ENCODE measurements around the gene FLCN. TPM values are rescaled to one million over a fixed set of nuclear protein-coding genes. Genes with fewer than 3 reads are reported as not detected.
"Not testable (repeated sequence)": the region's sequence is repeated elsewhere in the genome, so short reads cannot be mapped to it uniquely, and the experiment has no call there.

Gene FLCN
- total RNA-seq, 2 experiments from 2014 or later: 36.2 to 47.7 TPM

DNA sequence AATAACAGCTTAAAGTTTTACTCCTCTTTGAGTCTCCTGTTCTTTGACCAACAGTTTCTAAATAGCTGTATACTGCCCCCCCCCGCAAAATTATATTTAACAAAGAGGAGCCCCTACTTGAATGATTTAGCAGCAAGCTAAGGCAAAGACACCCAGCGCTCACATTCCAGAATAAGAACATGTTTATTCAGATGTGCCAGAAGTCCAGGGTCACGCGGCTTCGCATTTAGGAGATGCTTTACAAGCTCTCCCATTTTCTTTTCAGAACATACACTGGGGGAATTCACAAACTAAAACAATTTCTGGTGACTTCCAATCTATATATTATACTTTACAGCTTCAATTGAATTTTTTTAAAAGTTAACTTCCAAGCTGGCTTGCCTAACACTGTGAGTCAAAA, 36.1 kb downstream of the FLCN start:
- no peak overlapping the region for H3K4me3 Mint-ChIP-seq

GRCh38 chr17:17200311-17200710, 36.7 kb downstream of the FLCN start:
- ATAC-seq: no peak
- CTCF ChIA-PET: interaction anchor here (1.4 to 1.5 kb wide), 2 partner anchors 9 to 111 kb away, joined by 3 read pairs; no protein-coding TSS in a partner anchor
- H3K27ac Mint-ChIP-seq: no peak overlapping the region

More for the DNA sequence above, 36.1 kb downstream of the FLCN start:
- no peaks in the 10 kb centered on the region for H3K9me3 Mint-ChIP-seq (ENCODE audit: low read depth)
- no peak overlapping the region for H3K27ac Mint-ChIP-seq
- no peak for ATAC-seq
- H3K27me3 Mint-ChIP-seq: no peaks in the 10 kb centered on the region
- CTCF ChIA-PET: interaction anchor here (1.1 to 1.5 kb wide), 3 partner anchors 10 to 114 kb away, joined by 3 read pairs; no protein-coding TSS in a partner anchor
- peaks cover 11% of the 10 kb centered on the region for H3K36me3 Mint-ChIP-seq
- peaks cover 36% of the 10 kb centered on the region for H3K4me1 Mint-ChIP-seq
- no peak for DNase-seq

DNA sequence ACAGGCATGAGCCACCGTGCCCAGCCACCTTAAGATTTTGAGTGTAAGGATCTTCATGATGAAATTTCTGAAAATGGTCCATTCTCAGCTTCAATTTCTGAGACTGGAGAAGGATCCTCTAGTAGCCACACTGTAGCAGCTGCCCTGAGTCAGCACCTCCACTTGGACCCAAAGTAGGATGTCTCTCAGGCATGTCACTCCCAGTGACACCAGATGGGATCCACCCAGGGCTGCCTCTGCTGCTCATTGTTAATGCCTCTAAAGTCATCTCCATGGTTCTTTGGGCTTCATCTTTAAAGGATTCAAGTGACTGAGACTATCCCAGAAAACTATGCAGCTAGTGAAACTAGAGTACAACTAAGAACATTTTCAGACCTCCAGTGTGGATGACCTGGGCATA, 38.7 kb downstream of the FLCN start:
- peaks cover 5% of the 10 kb centered on the region for H3K36me3 Mint-ChIP-seq
- H3K4me1 Mint-ChIP-seq: peaks cover 12% of the 10 kb centered on the region
- no peak overlapping the region for H3K27ac Mint-ChIP-seq
- no peaks in the 10 kb centered on the region for H3K27me3 Mint-ChIP-seq
- H3K9me3 Mint-ChIP-seq (ENCODE audit: low read depth): no peaks in the 10 kb centered on the region
- no peak overlapping the region for H3K4me3 Mint-ChIP-seq
- CTCF ChIA-PET: interaction anchor here (1.3 kb wide), 1 partner anchor 56 kb away, joined by 3 read pairs; no protein-coding TSS in a partner anchor
- DNase-seq: no peak
- ATAC-seq: no peak

More at GRCh38 chr17:17200311-17200710, 36.7 kb downstream of the FLCN start:
- Mint-ChIP-seq H3K9me3 (ENCODE audit: low read depth) (no peaks in the 10 kb centered on the region), H3K4me3 (no peak overlapping the region), H3K36me3 (peaks cover 11% of the 10 kb centered on the region), H3K4me1 (peaks cover 32% of the 10 kb centered on the region), H3K27me3 (no peaks in the 10 kb centered on the region)
- DNase-seq: no peak

- CTCF ChIA-PET: interaction anchor here (1.3 to 1.4 kb wide), 3 partner anchors 52 to 57 kb away, joined by 3 read pairs; no protein-coding TSS in a partner anchor
- no peak for ATAC-seq
Observed at GRCh38 chr17:17196776-17197175, 40.2 kb downstream of the FLCN start.

GRCh38 chr17:17195466-17195865, 41.5 kb downstream of the FLCN start:
- not testable (repeated sequence) for H3K36me3 Mint-ChIP-seq; DNase-seq; H3K4me3 Mint-ChIP-seq; ATAC-seq; H3K9me3 Mint-ChIP-seq (ENCODE audit: low read depth); H3K27ac Mint-ChIP-seq; H3K27me3 Mint-ChIP-seq
- H3K4me1 Mint-ChIP-seq: peaks cover 10% of the 10 kb centered on the region
- CTCF ChIA-PET: interaction anchor here (0.7 kb wide), 1 partner anchor 129 kb away, joined by 3 read pairs; no protein-coding TSS in a partner anchor

More at GRCh38 chr17:17196776-17197175, 40.2 kb downstream of the FLCN start:
- Mint-ChIP-seq H3K27me3 (no peaks in the 10 kb centered on the region), H3K4me3 (no peak overlapping the region), H3K4me1 (peaks cover 10% of the 10 kb centered on the region), H3K36me3 (peaks cover 3% of the 10 kb centered on the region), H3K9me3 (ENCODE audit: low read depth) (no peaks in the 10 kb centered on the region), H3K27ac (no peak overlapping the region)
- no peak for DNase-seq

DNA sequence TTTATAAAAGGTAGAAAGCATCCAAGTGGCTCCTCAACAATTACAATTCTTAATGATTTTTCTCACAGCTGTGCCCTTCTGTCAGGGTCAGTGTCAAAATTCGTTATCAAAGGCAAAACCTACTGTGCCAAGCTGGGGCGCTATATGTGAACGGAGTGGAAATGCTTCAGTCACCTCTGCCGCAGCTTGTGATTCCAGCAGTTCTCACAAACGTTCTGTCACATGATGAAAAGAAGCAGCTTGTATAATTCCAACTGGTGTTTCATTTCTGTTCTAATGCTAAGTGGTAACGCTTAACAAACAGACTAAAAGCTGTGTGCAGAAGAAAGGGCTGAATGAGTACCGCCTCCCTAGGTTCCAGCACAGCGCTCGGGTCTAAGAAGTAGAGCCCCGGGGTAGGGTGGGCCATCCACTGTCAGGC, 45.0 kb downstream of the FLCN start:
- DNase-seq (no peak), ATAC-seq (no peak)
- Mint-ChIP-seq H3K27me3 (no peaks in the 10 kb centered on the region), H3K4me3 (no peak overlapping the region), H3K36me3 (peaks cover 3% of the 10 kb centered on the region), H3K4me1 (peaks cover 3% of the 10 kb centered on the region), H3K9me3 (ENCODE audit: low read depth) (no peaks in the 10 kb centered on the region), H3K27ac (no peak overlapping the region)
- CTCF ChIA-PET: interaction anchor here (1.1 kb wide), 1 partner anchor 50 kb away, joined by 5 read pairs; no protein-coding TSS in a partner anchor

- Mint-ChIP-seq H3K27me3 (no peaks in the 10 kb centered on the region), H3K4me1 (peaks cover 6% of the 10 kb centered on the region), H3K9me3 (ENCODE audit: low read depth) (no peaks in the 10 kb centered on the region), H3K27ac (no peak overlapping the region), H3K36me3 (peaks cover 3% of the 10 kb centered on the region), H3K4me3 (no peak overlapping the region)
- DNase-seq (no peak), ATAC-seq (no peak)
- CTCF ChIA-PET: interaction anchor here (1.1 to 1.6 kb wide), 2 partner anchors 10 to 50 kb away, joined by 3 to 5 read pairs; no protein-coding TSS in a partner anchor
Observed at GRCh38 chr17:17191346-17191792, 45.6 kb downstream of the FLCN start.

GRCh38 chr17:17190188-17190587, 46.8 kb downstream of the FLCN start:
- Mint-ChIP-seq H3K9me3 (ENCODE audit: low read depth) (no peaks in the 10 kb centered on the region), H3K4me1 (peaks cover 17% of the 10 kb centered on the region), H3K27me3 (no peaks in the 10 kb centered on the region), H3K4me3 (no peak overlapping the region), H3K36me3 (peaks cover 10% of the 10 kb centered on the region), H3K27ac (no peak overlapping the region)
- ATAC-seq (no peak), DNase-seq (no peak)
- CTCF ChIA-PET: interaction anchor here (1.0 to 1.6 kb wide), 3 partner anchors 9 to 20 kb away, joined by 3 to 5 read pairs (median 3); no protein-coding TSS in a partner anchor

DNA sequence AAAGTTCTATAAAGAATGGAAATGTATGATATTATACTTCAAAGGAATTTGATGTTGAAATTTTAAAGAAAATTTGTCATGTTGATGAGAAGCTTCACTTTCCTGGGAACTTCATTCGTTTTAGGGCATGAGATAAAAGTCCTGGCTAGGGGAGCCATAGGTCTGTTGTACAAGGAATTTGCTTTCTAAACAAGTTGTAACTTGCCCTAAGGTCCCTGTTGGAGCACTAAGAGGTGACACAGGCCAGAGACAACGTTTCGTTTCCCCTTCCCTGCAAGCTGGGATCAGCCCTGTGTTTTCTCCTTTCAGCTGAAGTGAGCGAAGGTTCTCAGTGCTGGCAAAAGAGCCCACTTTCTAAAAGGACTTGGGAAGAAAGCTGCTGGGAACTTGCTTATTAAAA, 47.4 kb downstream of the FLCN start:
- Mint-ChIP-seq H3K36me3 (peaks cover 15% of the 10 kb centered on the region), H3K27ac (no peak overlapping the region), H3K27me3 (no peaks in the 10 kb centered on the region), H3K4me1 (peaks cover 24% of the 10 kb centered on the region), H3K9me3 (ENCODE audit: low read depth) (no peaks in the 10 kb centered on the region), H3K4me3 (no peak overlapping the region)
- DNase-seq (no peak), ATAC-seq (no peak)
- CTCF ChIA-PET: interaction anchor here (1.0 to 1.2 kb wide), 3 partner anchors 8 to 21 kb away, joined by 3 to 5 read pairs (median 5); no protein-coding TSS in a partner anchor

DNA sequence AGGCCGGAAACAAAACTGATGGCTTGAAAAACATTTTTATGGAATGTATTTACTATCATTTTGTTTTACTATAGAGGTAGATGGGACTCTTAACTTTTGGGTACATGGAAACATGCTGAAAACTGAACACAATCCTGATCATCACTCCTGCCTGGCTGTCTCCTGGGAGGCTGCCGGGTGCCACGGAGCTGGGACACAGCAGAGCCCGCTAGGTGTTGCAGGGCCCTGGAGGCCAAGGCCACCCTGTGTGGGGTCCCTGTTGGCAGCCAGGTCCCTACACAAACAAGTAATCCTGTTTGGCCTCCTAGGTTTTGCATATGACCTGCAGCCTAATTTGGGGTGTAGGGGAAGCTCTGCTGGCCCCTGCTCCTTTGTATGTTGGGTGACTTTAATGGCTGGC, 48.4 kb downstream of the FLCN start:
- H3K27me3 Mint-ChIP-seq: no peaks in the 10 kb centered on the region
- peaks cover 24% of the 10 kb centered on the region for H3K36me3 Mint-ChIP-seq
- CTCF ChIA-PET: interaction anchor here (0.8 to 1.2 kb wide), 2 partner anchors 9 to 125 kb away, joined by 3 to 5 read pairs; no protein-coding TSS in a partner anchor
- H3K9me3 Mint-ChIP-seq (ENCODE audit: low read depth): no peaks in the 10 kb centered on the region
- DNase-seq (peak; percentile 34), ATAC-seq (no peak)
- H3K4me1 Mint-ChIP-seq: peaks cover 33% of the 10 kb centered on the region
- no peak overlapping the region for H3K4me3 Mint-ChIP-seq
- H3K27ac Mint-ChIP-seq: no peak overlapping the region

DNA sequence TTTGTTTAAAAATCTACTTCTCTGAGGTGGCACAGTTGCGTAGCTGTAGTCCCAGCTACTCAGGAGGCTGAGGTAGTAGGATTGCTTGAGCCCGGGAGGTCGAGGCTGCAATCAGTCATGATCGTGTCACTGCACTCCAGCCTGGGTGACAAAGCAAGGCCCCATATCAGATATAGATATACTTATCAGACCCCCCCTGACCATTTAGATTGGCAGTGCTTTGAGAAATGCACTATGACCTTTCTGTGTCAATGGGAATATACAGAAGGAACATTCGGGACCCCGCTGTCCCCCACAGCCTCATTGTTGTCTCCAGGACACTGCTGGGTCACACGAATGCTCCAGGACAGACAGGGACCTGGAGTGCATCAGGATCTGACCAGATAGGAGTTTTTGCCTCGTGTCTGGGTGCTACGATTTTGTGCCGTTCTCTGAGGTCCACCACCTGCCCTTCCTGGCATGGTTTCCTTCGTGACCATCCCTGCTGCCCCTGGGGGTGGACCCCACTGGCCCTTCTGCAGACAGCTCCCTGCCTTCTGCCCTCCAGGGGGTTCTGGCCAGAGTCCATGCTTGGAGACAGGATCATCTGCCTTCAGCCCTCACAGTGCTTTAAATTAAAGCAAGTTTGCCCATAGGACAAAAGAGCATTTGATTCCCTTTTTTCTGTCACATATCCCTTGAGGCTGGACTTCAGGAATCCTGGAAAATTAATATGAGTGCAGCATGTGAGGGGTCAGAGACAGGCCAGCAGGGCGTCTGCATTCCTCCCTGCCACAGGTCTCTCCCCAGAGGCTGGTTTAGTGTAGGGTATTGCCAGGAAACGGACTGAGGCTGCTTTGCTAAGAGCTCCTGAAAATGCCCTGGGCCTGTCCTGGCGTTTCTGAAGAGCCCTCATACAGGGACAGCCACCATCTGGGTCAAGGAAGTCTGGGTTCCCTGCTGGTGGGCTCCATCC, 50.1 kb downstream of the FLCN start:
- DNase-seq (no peak), ATAC-seq (no peak)
- peak overlapping the region; percentile 93 for H3K27ac Mint-ChIP-seq
- H3K4me3 Mint-ChIP-seq: no peak overlapping the region
- peaks cover 27% of the 10 kb centered on the region for H3K36me3 Mint-ChIP-seq
- no peaks in the 10 kb centered on the region for H3K9me3 Mint-ChIP-seq (ENCODE audit: low read depth)
- CTCF ChIA-PET: no interaction called here
- no peaks in the 10 kb centered on the region for H3K27me3 Mint-ChIP-seq
- H3K4me1 Mint-ChIP-seq: peaks cover 48% of the 10 kb centered on the region

DNA sequence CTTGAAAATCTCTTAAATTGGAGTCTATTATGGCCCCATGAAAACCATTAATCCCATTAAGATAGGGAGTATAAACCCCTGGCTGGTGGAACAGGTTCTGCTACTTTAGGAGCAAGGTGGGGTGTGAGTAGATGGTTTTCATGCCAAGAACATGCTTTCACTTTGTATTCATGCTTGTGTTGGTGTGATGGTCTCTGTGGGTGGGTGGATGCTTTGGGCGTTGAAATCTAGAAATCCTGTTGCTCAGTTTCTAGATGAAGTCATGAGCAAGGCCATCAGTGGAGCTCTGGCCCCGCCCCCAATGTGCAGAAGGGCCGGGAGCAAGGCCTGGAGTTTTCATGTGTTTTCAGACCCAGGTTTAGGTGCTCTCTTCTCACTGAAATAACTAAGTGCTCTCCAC, 50.9 kb downstream of the FLCN start:
- Mint-ChIP-seq H3K27ac (peak overlapping the region; percentile 93), H3K27me3 (no peaks in the 10 kb centered on the region), H3K4me3 (peak overlapping the region; percentile 29), H3K4me1 (peaks cover 54% of the 10 kb centered on the region), H3K9me3 (ENCODE audit: low read depth) (no peaks in the 10 kb centered on the region), H3K36me3 (peaks cover 33% of the 10 kb centered on the region)
- ATAC-seq (peak; percentile 73), DNase-seq (peak; percentile 82)
- CTCF ChIA-PET: interaction anchor here (0.8 kb wide), 1 partner anchor 10 kb away, joined by 3 read pairs; no protein-coding TSS in a partner anchor
